ENCODE data around the gene AIFM3.
A peak's percentile ranks its signal among the peaks of the same experiment; 100 is the strongest.

The AIFM3 gene

DNA sequence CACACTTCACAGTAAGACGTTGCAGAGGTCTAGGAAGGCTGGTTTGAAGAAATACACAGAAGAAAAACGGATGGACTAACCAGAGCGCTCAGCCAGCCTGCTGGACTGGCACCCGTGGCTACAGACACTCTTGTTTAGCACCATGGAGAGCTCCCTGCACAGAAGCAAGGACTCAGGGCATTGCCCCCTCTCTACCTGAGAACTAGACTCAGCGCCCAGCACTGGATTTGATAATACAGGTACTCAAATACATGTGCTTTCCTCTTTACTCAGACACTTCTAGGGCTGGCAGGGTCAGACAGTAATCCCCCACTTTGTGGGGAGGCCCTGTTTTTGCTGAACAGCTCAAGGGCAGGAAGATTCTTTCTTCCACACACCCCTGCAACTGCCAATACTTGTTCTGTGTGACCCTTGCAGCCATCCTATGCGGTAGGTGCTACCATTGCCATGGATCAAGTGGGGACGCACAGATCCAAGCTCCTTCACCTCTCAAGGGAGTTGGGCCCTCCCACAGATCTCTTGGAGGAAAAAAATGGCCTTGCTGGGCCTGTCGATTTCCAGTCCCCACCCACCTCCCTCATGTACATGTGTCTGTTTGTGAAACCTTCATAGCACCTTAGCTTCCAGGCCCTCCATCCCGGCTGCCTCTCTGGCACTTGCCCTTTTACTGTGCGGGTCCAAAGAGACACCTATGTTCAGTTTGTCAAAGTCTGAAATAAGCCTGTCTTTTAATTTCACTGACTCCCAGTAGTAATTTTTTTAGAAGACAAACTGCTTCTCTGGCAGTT, 42.8 kb downstream of the AIFM3 start:
- peak; percentile 68 for DNase-seq (ENCODE audit: low spot score)

GRCh38 chr22:21010426-21011113, 43.5 kb downstream of the AIFM3 start:
- DNase-seq (ENCODE audit: low spot score) = no peak

GRCh38 chr22:21012446-21013407, 45.7 kb downstream of the AIFM3 start:
- DNase-seq (ENCODE audit: low spot score) = no peak

- no peak for DNase-seq (ENCODE audit: low spot score)
Observed at GRCh38 chr22:21013657-21014201, 46.7 kb downstream of the AIFM3 start.

GRCh38 chr22:21014202-21014725, 47.2 kb downstream of the AIFM3 start:
- DNase-seq (ENCODE audit: low spot score) = peak; percentile 98

DNA sequence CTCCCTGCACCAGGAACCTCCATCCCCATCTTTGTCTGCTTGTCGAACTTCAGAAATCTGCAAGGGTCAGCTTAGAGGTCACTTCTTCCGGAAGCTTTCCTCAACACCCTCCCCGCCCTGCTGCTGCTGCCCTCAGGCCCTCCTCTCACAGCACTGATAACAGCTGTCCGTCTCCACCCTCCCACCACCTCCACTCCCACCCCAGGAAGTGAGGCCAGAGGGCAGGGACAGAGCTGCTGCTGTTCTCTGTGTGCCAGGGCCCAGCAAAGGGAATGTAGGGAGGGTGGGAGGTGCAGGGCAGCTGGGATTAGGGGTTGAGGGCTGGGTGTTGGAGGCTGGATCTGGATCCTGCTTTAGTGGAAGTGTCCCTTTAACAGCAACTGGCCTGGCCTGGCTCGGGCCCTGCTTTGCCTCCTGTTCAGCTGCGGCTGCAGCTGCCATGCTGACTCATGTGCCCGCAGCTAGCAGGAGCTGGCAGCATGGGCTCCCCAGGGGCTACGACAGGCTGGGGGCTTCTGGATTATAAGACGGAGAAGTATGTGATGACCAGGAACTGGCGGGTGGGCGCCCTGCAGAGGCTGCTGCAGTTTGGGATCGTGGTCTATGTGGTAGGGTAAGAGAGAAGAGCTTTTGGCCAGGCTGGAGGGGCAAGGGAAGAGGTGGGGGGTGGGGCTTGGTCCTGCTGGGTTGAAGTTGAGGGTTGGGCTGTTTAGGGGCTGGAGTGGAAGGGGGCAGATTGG, 47.8 kb downstream of the AIFM3 start, which contains the start of gene P2RX6:
Gene P2RX6 (plus strand): TSS at position 440 of the 740 bp plus-strand sequence. CDS start 10 bp downstream, at position 450.
- peak; percentile 86 for DNase-seq (ENCODE audit: low spot score)

GRCh38 chr22:21015466-21016006, 48.5 kb downstream of the AIFM3 start:
- no peak for DNase-seq (ENCODE audit: low spot score)

DNA sequence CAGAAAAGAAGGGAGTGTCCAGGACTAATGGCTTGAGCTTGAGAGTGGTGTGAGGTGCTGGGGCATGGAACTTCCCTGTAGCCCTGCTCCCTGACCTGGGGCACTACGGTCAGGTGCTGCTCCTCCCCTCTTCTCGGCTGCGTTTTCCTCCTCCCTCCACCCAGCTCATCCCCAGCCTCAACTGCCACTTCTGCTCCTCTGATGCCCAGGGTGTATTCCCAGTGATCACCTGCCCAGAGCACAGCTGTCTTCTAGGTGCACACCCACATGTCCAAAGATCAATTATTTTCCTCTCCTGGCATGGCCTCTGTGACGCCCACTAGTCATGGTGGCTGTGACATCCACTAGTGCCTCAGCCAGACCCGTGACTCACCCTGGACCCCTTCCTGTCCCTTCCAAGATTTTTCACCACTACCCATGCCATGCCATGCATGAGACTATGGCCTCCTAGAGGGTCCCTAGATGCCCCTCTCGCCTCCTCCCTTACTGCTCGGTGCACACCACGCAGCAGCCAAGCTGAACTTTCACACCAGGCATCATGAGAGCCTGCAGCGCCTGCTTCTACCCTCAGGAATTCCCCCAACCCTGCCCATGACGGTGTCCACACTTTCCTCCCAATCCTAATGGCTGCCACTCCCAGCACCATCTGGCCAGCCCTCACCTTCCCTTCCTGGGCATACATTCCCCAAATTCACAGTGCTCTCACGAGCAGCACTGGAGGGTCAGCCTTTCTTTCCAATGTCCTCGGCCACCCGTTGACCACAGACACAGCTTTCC, 49.8 kb downstream of the AIFM3 start:
- DNase-seq (ENCODE audit: low spot score) = no peak

- DNase-seq (ENCODE audit: low spot score) = no peak
Observed at GRCh38 chr22:21018314-21018713, 51.3 kb downstream of the AIFM3 start.

DNA sequence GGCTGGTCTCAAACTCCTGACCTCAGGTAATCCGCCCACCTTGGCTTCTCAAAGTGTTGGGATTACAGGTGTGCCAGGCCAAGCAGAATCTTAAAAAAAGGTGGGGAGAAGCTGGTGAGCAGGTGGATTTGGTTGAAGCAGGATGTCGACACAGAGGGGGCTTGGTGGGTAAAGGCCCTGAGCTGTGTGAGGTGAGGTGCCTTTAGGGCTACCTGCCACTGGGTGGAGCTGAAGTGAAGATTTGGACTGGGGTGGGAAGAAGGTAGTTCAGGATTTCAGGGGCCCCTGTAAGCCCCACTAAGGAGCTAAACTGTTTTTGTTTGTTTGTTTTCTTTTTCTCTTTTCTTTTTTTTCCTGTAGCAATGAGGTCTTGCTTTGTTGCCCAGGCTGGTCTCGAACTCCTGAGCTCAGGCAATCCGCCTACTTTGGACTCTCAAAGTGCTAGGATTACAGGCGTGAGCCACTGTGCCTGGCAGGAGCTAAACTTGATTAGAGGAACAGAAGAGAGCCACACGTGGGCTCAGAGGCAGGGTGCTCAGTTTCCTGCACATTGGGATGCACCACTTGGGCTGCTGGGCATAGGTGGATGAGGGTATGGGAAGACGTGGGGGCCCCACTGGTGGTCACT, 53.9 kb downstream of the AIFM3 start:
- DNase-seq (ENCODE audit: low spot score) = no peak

DNA sequence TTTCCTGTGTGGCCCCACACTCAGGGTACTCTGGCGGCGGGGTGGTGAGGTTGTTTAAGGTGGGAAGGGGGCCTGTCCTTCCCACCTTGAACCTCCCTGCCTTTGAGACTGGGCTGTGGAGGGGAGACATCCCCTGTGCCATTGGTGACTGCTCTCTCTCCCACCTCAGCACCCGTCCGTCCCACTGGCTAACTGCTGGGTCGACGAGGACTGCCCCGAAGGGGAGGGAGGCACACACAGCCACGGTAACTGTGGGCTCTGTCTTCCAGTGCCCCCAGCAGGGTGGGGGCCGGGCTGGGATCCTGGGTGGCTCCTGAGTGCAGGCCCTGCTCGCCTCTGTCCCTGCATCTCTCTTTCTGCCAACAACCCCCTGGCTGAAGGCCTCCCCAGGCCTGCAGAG, 55.5 kb downstream of the AIFM3 start:
- no peak for DNase-seq (ENCODE audit: low spot score)

GRCh38 chr22:21022955-21023614, 56.0 kb downstream of the AIFM3 start:
- DNase-seq (ENCODE audit: low spot score) = no peak

- no peak for DNase-seq (ENCODE audit: low spot score)
Observed at GRCh38 chr22:21025266-21025665, 58.2 kb downstream of the AIFM3 start.

DNA sequence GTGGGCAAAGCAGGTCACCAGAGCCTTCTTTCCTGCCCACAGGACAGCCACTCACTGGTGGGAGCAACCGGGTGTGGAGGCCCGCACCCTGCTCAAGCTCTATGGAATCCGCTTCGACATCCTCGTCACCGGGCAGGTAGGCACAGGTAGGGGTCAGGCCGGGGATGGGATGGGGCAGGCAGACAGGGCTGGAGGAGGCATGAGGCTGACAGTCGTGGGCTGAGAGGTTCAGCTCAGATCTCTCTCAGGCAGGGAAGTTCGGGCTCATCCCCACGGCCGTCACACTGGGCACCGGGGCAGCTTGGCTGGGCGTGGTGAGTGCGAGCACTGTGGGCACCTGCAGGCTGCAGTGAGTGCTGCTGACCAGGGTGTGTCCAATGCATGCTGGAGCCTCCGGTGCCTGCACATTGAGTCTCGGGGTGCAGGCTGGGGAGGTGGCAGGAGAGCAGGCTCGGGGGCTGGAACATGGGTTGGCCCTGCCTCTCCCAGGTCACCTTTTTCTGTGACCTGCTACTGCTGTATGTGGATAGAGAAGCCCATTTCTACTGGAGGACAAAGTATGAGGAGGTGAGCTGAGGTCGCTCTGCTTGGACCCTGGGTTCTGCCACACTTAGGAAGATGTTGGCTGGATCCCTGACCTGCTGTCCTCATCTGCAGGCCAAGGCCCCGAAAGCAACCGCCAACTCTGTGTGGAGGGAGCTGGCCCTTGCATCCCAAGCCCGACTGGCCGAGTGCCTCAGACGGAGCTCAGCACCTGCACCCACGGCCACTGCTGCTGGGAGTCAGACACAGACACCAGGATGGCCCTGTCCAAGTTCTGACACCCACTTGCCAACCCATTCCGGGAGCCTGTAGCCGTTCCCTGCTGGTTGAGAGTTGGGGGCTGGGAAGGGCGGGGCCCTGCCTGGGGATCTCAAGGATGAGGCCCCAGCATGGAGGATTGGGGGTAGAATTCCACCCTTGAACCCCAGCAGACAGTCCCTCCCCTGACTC, 59.0 kb downstream of the AIFM3 start:
- no peak for DNase-seq (ENCODE audit: low spot score)

- no peak for DNase-seq (ENCODE audit: low spot score)
Observed at GRCh38 chr22:21026783-21027692, 60.0 kb downstream of the AIFM3 start.

All from ecto neural progenitor cell (in vitro differentiated cells).